ENCODE data around the gene CARNS1.

DNA sequence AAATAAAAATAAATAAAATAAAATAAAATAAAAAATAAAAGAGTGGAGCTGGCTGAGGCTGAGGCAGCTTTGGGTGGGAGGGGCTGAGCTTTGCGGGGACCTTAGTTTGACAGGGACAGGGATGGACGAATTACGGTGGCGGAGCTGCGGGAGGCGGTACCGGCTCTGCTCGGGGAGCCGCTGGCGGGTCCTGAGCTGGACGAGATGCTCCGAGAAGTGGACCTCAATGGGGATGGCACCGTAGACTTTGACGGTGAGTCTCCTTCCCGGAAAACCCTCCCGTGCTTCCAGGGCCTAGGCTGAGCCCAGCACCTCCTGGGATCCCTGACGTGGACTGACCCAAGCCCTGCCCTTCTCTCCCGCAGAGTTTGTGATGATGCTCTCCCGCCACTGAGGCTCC lies 42.8 kb downstream of the CARNS1 start:
- TF ChIP-seq, protein P1, sequence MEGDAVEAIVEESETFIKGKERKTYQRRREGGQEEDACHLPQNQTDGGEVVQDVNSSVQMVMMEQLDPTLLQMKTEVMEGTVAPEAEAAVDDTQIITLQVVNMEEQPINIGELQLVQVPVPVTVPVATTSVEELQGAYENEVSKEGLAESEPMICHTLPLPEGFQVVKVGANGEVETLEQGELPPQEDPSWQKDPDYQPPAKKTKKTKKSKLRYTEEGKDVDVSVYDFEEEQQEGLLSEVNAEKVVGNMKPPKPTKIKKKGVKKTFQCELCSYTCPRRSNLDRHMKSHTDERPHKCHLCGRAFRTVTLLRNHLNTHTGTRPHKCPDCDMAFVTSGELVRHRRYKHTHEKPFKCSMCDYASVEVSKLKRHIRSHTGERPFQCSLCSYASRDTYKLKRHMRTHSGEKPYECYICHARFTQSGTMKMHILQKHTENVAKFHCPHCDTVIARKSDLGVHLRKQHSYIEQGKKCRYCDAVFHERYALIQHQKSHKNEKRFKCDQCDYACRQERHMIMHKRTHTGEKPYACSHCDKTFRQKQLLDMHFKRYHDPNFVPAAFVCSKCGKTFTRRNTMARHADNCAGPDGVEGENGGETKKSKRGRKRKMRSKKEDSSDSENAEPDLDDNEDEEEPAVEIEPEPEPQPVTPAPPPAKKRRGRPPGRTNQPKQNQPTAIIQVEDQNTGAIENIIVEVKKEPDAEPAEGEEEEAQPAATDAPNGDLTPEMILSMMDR (IDR thresholded peaks at IDR 0.05 in 8 of 11, conservative IDR thresholded peaks at IDR 0.05 in 3 of 11), result no peak
- TF ChIP-seq POLR2AphosphoS5 (IDR thresholded peaks at IDR 0.05), result no peak
- no peak for TF ChIP-seq POLR2A (IDR thresholded peaks at IDR 0.05)

All from spleen (tissue), 7 donors.